Mammary epithelial cell (primary cell): ENCODE results near the gene COL5A1.

ENCODE experiments used
- CTCF ChIP-seq, 2 donors: IDR thresholded peaks in 1 of 2; conservative IDR thresholded peaks in 1 of 2; 2 replicates each; pipeline ENCODE4 v1.5.1; 2011 to 2012; ENCODE audit warnings: inconsistent platforms in 2 of 2, low read length in 2 of 2, mild to moderate bottlenecking in 2 of 2, control low read depth in 1 of 2, low read depth in 1 of 2; ENCODE audit not compliant: insufficient read depth in 1 of 2; ENCODE audit errors: extremely low read depth in 1 of 2
- EZH2 ChIP-seq: IDR thresholded peaks from 2 replicates; pipeline ENCODE4 v1.6.1; 2012; ENCODE audit warnings: low read length, inconsistent platforms, borderline replicate concordance

DNA sequence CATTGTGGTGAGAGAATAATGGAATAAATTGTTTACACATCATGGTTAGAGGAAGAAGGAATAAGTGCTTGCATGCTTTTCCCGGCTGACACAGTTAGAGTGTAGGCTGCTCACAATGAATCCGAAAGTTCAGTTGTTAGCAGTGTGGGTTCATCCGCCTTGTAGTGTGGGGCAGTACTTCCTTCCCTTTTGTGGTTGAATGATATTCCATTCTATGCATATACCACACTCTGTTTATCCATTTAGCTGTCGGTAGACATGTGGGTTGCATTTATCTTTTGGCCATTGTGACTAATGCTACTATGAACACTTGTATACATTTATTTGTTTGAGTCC lies 84.0 kb downstream of the COL5A1 start:
- TF ChIP-seq CTCF (conservative IDR thresholded peaks at IDR 0.05 in 1 of 2, IDR thresholded peaks at IDR 0.05 in 1 of 2; ENCODE audit: extremely low read depth in 1 of 2, insufficient read depth in 1 of 2, low read depth in 1 of 2, low read length in 2 of 2) = no peak
- TF ChIP-seq EZH2 = no peak
